Measurements from ENCODE around the gene SMYD3.

Gene SMYD3

GRCh38 chr1:245831518-245831917 lies 675.6 kb downstream of the SMYD3 start:
- TF ChIP-seq CTCF (IDR thresholded peaks at IDR 0.05; ENCODE audit: insufficient read depth, low read length, poor library complexity, severe bottlenecking): no peak
- H3K36me3 ChIP-seq (ENCODE audit: control insufficient read depth, insufficient read depth, low read length): no peaks in the 10 kb centered on the region

GRCh38 chr1:245829826-245830225 lies 677.3 kb downstream of the SMYD3 start:
- TF ChIP-seq CTCF (IDR thresholded peaks at IDR 0.05; ENCODE audit: insufficient read depth, low read length, poor library complexity, severe bottlenecking): no peak
- DNase-seq (ENCODE audit: extremely low read depth, insufficient read length): no peak
- H3K4me3 ChIP-seq (replicated peaks; ENCODE audit: low read depth, low read length): no peak overlapping the region
- H3K27me3 ChIP-seq (replicated peaks; ENCODE audit: control insufficient read depth, insufficient read depth, low read length): no peaks in the 10 kb centered on the region
- no peaks in the 10 kb centered on the region for H3K36me3 ChIP-seq (ENCODE audit: control insufficient read depth, insufficient read depth, low read length)

More at GRCh38 chr1:245831518-245831917, 675.6 kb downstream of the SMYD3 start:
- Histone ChIP-seq H3K4me3 (replicated peaks; ENCODE audit: low read depth, low read length) (no peak overlapping the region), H3K27me3 (replicated peaks; ENCODE audit: control insufficient read depth, insufficient read depth, low read length) (no peaks in the 10 kb centered on the region)
- no peak for DNase-seq (ENCODE audit: extremely low read depth, insufficient read length)

GRCh38 chr1:245829194-245829593 lies 677.9 kb downstream of the SMYD3 start:
- Histone ChIP-seq H3K4me3 (replicated peaks; ENCODE audit: low read depth, low read length) (no peak overlapping the region), H3K36me3 (ENCODE audit: control insufficient read depth, insufficient read depth, low read length) (no peaks in the 10 kb centered on the region), H3K27me3 (replicated peaks; ENCODE audit: control insufficient read depth, insufficient read depth, low read length) (no peaks in the 10 kb centered on the region)
- DNase-seq (ENCODE audit: extremely low read depth, insufficient read length): no peak
- TF ChIP-seq CTCF (IDR thresholded peaks at IDR 0.05; ENCODE audit: insufficient read depth, low read length, poor library complexity, severe bottlenecking): no peak

GRCh38 chr1:245827301-245827700 lies 679.8 kb downstream of the SMYD3 start:
- no peak for TF ChIP-seq CTCF (IDR thresholded peaks at IDR 0.05; ENCODE audit: insufficient read depth, low read length, poor library complexity, severe bottlenecking)
- no peaks in the 10 kb centered on the region for H3K36me3 ChIP-seq (ENCODE audit: control insufficient read depth, insufficient read depth, low read length)
- no peak overlapping the region for H3K4me3 ChIP-seq (replicated peaks; ENCODE audit: low read depth, low read length)
- no peak for DNase-seq (ENCODE audit: extremely low read depth, insufficient read length)
- H3K27me3 ChIP-seq (replicated peaks; ENCODE audit: control insufficient read depth, insufficient read depth, low read length): no peaks in the 10 kb centered on the region

GRCh38 chr1:245825128-245825901 lies 681.8 kb downstream of the SMYD3 start:
- TF ChIP-seq CTCF (IDR thresholded peaks at IDR 0.05; ENCODE audit: insufficient read depth, low read length, poor library complexity, severe bottlenecking): no peak
- no peak for DNase-seq (ENCODE audit: extremely low read depth, insufficient read length)

More at GRCh38 chr1:245825128-245825901, 681.8 kb downstream of the SMYD3 start:
- no peaks in the 10 kb centered on the region for H3K27me3 ChIP-seq (replicated peaks; ENCODE audit: control insufficient read depth, insufficient read depth, low read length)
- H3K36me3 ChIP-seq (ENCODE audit: control insufficient read depth, insufficient read depth, low read length): no peaks in the 10 kb centered on the region
- H3K4me3 ChIP-seq (replicated peaks; ENCODE audit: low read depth, low read length): no peak overlapping the region

Data from GM06990 (cell line).